ENCODE measurements around the gene RAMP2.
A peak's percentile ranks its signal among the peaks of the same experiment; 100 is the strongest.

RAMP2 gene

DNA sequence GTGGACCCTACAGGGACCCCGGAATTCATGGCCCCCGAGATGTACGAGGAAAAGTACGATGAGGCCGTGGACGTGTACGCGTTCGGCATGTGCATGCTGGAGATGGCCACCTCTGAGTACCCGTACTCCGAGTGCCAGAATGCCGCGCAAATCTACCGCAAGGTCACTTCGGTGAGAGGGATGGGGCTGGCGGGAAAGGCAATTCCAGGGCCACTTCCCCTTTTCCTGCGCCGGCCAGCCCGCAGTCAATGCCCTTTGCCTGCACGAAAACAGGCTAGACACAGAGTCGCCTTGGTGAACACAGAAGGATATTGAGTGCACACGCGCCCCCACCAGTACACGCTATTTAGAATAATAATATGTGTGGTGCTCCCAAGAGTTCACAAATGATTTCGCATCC lies 23.4 kb downstream of the RAMP2 start:
- Histone ChIP-seq H3K27ac (ENCODE audit: poor library complexity, severe bottlenecking) (peak overlapping the region; percentile 84), H3K4me1 (ENCODE audit: insufficient read depth, poor library complexity, severe bottlenecking) (peaks cover 14% of the 10 kb centered on the region), H3K4me3 (ENCODE audit: severe bottlenecking) (no peak overlapping the region), H3K36me3 (ENCODE audit: low read depth) (peaks cover 3% of the 10 kb centered on the region), H3K9me3 (ENCODE audit: severe bottlenecking) (no peaks in the 10 kb centered on the region), H3K27me3 (ENCODE audit: insufficient read depth, poor library complexity, severe bottlenecking) (no peaks in the 10 kb centered on the region)
- ATAC-seq (ENCODE audit: low read depth) (no peak), DNase-seq (ENCODE audit: low spot score) (no peak)
- TF ChIP-seq, protein P1, sequence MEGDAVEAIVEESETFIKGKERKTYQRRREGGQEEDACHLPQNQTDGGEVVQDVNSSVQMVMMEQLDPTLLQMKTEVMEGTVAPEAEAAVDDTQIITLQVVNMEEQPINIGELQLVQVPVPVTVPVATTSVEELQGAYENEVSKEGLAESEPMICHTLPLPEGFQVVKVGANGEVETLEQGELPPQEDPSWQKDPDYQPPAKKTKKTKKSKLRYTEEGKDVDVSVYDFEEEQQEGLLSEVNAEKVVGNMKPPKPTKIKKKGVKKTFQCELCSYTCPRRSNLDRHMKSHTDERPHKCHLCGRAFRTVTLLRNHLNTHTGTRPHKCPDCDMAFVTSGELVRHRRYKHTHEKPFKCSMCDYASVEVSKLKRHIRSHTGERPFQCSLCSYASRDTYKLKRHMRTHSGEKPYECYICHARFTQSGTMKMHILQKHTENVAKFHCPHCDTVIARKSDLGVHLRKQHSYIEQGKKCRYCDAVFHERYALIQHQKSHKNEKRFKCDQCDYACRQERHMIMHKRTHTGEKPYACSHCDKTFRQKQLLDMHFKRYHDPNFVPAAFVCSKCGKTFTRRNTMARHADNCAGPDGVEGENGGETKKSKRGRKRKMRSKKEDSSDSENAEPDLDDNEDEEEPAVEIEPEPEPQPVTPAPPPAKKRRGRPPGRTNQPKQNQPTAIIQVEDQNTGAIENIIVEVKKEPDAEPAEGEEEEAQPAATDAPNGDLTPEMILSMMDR (IDR thresholded peaks at IDR 0.05; ENCODE audit: poor library complexity, severe bottlenecking), result no peak

DNA sequence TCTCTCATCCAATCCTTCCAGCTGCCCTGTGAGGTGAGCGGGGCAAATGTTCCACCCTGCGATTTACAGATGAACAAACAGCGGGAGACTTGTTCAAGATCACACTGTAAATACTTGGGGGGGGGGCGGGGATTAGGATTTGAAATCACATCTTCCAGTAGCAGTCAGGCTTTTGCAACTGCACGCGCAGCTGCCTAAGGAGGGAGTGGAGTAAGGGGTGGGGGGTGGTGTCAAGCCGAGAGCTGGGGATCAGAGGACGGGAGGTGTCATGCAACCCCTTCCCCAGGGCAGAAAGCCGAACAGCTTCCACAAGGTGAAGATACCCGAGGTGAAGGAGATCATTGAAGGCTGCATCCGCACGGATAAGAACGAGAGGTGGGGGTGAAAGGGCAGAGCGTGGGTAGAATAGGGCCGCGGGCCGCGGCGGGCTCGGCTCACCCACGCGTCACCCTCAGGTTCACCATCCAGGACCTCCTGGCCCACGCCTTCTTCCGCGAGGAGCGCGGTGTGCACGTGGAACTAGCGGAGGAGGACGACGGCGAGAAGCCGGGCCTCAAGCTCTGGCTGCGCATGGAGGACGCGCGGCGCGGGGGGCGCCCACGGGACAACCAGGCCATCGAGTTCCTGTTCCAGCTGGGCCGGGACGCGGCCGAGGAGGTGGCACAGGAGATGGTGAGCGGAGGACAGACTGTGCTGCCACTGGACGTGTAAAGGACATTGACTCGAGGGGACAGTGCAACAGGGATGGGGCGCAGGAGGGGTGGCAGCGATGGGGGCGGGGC lies 24.0 kb downstream of the RAMP2 start:
- TF ChIP-seq, protein P1 (IDR thresholded peaks at IDR 0.05; ENCODE audit: poor library complexity, severe bottlenecking), result no peak
- DNase-seq (ENCODE audit: low spot score), result no peak
- Histone ChIP-seq H3K4me1 (ENCODE audit: insufficient read depth, poor library complexity, severe bottlenecking) (peaks cover 14% of the 10 kb centered on the region), H3K27me3 (ENCODE audit: insufficient read depth, poor library complexity, severe bottlenecking) (no peaks in the 10 kb centered on the region), H3K36me3 (ENCODE audit: low read depth) (no peaks in the 10 kb centered on the region), H3K4me3 (ENCODE audit: severe bottlenecking) (no peak overlapping the region), H3K27ac (ENCODE audit: poor library complexity, severe bottlenecking) (no peak overlapping the region), H3K9me3 (ENCODE audit: severe bottlenecking) (no peaks in the 10 kb centered on the region)
- ATAC-seq (ENCODE audit: low read depth), result no peak

DNA sequence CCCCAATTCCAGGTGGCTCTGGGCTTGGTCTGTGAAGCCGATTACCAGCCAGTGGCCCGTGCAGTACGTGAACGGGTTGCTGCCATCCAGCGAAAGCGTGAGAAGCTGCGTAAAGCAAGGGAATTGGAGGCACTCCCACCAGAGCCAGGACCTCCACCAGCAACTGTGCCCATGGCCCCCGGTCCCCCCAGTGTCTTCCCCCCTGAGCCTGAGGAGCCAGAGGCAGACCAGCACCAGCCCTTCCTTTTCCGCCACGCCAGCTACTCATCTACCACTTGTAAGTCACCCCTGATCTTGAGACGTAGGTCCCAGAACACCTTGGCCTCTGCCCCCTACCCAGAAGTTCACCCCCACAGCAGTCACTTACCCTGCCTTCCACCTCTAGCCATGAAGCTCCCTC lies 26.2 kb downstream of the RAMP2 start:
- Histone ChIP-seq H3K9me3 (ENCODE audit: severe bottlenecking) (no peaks in the 10 kb centered on the region), H3K4me1 (ENCODE audit: insufficient read depth, poor library complexity, severe bottlenecking) (peaks cover 14% of the 10 kb centered on the region), H3K36me3 (ENCODE audit: low read depth) (no peaks in the 10 kb centered on the region), H3K4me3 (ENCODE audit: severe bottlenecking) (no peak overlapping the region), H3K27ac (ENCODE audit: poor library complexity, severe bottlenecking) (no peak overlapping the region), H3K27me3 (ENCODE audit: insufficient read depth, poor library complexity, severe bottlenecking) (no peaks in the 10 kb centered on the region)
- ATAC-seq (ENCODE audit: low read depth), result no peak
- TF ChIP-seq, protein P1 (IDR thresholded peaks at IDR 0.05; ENCODE audit: poor library complexity, severe bottlenecking), result no peak
- DNase-seq (ENCODE audit: low spot score), result no peak

DNA sequence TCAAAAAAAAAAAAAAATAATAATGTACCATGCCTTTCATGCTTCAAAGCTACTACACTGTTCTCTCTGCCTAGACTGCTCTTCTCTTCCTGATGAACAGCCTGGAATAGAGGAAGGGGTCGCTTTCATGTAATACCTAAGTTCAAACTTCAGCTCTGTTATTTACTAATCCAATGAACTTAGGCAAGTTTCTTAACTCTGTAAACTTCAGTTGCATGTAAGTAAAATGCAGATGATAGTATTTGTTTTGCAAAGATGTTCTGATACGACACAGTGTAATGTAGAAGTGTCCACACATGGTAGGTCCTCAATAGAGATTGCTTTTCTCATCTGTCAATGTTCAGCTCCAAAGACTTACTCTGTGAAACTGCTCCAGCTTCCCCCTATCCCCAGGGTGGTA lies 30.9 kb downstream of the RAMP2 start:
- H3K4me3 ChIP-seq (ENCODE audit: severe bottlenecking), result no peak overlapping the region
- H3K4me1 ChIP-seq (ENCODE audit: insufficient read depth, poor library complexity, severe bottlenecking), result peaks cover 2% of the 10 kb centered on the region
- no peak overlapping the region for H3K27ac ChIP-seq (ENCODE audit: poor library complexity, severe bottlenecking)
- H3K36me3 ChIP-seq (ENCODE audit: low read depth), result peaks cover 6% of the 10 kb centered on the region; the same call in 1 of the 2 replicates
- TF ChIP-seq, protein P1 (IDR thresholded peaks at IDR 0.05; ENCODE audit: poor library complexity, severe bottlenecking), result no peak
- ATAC-seq (ENCODE audit: low read depth) (no peak), DNase-seq (ENCODE audit: low spot score) (no peak)
- H3K9me3 ChIP-seq (ENCODE audit: severe bottlenecking), result no peaks in the 10 kb centered on the region
- no peaks in the 10 kb centered on the region for H3K27me3 ChIP-seq (ENCODE audit: insufficient read depth, poor library complexity, severe bottlenecking)

DNA sequence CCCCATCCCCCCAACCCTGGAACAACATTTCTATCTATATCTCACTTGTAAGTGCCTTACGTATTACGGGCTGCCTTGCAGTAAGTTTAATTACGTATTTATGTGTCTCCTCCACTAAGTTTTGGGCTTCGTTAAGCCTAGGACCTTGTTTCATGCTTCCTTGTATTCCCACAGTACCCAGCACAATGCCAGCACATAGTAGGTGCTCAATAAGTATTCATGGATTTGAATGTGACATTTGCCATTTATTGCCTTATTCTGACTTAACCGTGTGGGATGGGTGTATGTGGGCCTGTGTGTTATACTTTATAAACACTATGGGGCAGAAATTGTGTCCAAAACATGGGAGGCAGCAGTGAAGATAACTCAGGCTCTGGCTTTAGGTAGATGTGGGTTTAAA lies 31.5 kb downstream of the RAMP2 start:
- ATAC-seq (ENCODE audit: low read depth) (no peak), DNase-seq (ENCODE audit: low spot score) (no peak)
- no peak overlapping the region for H3K4me3 ChIP-seq (ENCODE audit: severe bottlenecking)
- no peaks in the 10 kb centered on the region for H3K27me3 ChIP-seq (ENCODE audit: insufficient read depth, poor library complexity, severe bottlenecking)
- peaks cover 8% of the 10 kb centered on the region; the same call in 1 of the 2 replicates for H3K36me3 ChIP-seq (ENCODE audit: low read depth)
- no peak overlapping the region for H3K27ac ChIP-seq (ENCODE audit: poor library complexity, severe bottlenecking)
- peaks cover 8% of the 10 kb centered on the region for H3K4me1 ChIP-seq (ENCODE audit: insufficient read depth, poor library complexity, severe bottlenecking)
- TF ChIP-seq, protein P1 (IDR thresholded peaks at IDR 0.05; ENCODE audit: poor library complexity, severe bottlenecking), result no peak
- no peaks in the 10 kb centered on the region for H3K9me3 ChIP-seq (ENCODE audit: severe bottlenecking)
